B cell (primary cell): ENCODE measurements around the gene PLEKHG3.

Source experiments
- EZH2 ChIP-seq: IDR thresholded peaks from 2 replicates; pipeline ENCODE4 v1.6.1; 2012; ENCODE audit warnings: borderline replicate concordance, low read depth, mild to moderate bottlenecking, moderate library complexity, low read length; ENCODE audit not compliant: insufficient read depth, poor library complexity, severe bottlenecking
- TF ChIP-seq, protein P1 (sequence below): fragments of 200-600 bp; IDR thresholded peaks from one replicate; pipeline ENCODE4 v1.8.0; 2022; ENCODE audit warnings: antibody characterized with exemption, mild to moderate bottlenecking

DNA sequence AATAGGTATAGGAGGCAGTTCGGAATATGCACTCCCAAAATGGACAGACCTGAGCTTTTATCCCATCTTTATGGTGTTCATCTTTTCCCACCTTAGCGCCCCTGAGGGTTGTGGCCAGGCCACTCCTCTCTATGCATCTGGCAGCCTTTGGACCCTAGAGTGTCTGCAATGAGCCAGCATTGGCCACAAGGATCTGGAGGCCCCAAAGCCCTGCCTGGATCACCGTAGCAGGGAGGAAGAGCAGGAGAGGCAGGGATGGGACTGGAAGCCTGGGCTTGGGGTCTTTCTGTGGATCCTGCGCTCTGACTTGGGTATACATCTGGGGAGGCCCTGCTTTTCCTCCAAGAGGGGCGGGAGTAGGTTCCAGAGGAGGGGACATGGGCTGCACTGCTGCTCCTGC lies 52.5 kb downstream of the PLEKHG3 start:
- TF ChIP-seq, protein P1, sequence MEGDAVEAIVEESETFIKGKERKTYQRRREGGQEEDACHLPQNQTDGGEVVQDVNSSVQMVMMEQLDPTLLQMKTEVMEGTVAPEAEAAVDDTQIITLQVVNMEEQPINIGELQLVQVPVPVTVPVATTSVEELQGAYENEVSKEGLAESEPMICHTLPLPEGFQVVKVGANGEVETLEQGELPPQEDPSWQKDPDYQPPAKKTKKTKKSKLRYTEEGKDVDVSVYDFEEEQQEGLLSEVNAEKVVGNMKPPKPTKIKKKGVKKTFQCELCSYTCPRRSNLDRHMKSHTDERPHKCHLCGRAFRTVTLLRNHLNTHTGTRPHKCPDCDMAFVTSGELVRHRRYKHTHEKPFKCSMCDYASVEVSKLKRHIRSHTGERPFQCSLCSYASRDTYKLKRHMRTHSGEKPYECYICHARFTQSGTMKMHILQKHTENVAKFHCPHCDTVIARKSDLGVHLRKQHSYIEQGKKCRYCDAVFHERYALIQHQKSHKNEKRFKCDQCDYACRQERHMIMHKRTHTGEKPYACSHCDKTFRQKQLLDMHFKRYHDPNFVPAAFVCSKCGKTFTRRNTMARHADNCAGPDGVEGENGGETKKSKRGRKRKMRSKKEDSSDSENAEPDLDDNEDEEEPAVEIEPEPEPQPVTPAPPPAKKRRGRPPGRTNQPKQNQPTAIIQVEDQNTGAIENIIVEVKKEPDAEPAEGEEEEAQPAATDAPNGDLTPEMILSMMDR, result no peak
- TF ChIP-seq EZH2, result no peak
